SK-N-SH (cell line): ENCODE data around the gene SPRED2. TPM values are rescaled to one million over a fixed set of nuclear protein-coding genes. Genes with fewer than 3 reads are reported as not detected.

Experiments used
- CTCF ChIA-PET: fragments of 300-600, 350-600 bp; formaldehyde crosslinking; extraction: SDS; loops from one replicate; lab custom pipeline; 2021; lab: Yijun Ruan, JAX
- POLR2A ChIA-PET: fragments of 350-600 bp; sonication (Branson Sonifier 250); formaldehyde crosslinking; extraction: SDS; loops from one replicate; lab custom pipeline; 2020; ENCODE audit warnings: antibody characterized with exemption, inconsistent platforms; lab: Yijun Ruan, JAX
- DNase-seq: peaks from one replicate; pipeline ENCODE4 v3.0.0; 2012
- H2AFZ ChIP-seq: fragments of 200-600 bp; sonication (generic); 2 replicates; pipeline ENCODE4 v1.8.1; 2016; ENCODE audit warnings: antibody characterized with exemption, mild to moderate bottlenecking, low read depth
- H3F3A ChIP-seq: fragments of 200-600 bp; sonication (generic); replicated peaks from 2 replicates; pipeline ENCODE3; 2016; ENCODE audit warnings: antibody characterized with exemption, mild to moderate bottlenecking; ENCODE audit not compliant: insufficient read depth
- H3K27ac ChIP-seq, 2 experiments: fragments of 200-500 bp in 1 of 2; fragments of 200-600 bp in 1 of 2; sonication (Bioruptor generic) in 1 of 2; sonication (generic), shearing (Covaris generic) in 1 of 2; 2 replicates each; pipeline versions ENCODE4 v1.5.1 to v1.6.1; 2014 to 2016; ENCODE audit warnings: low read depth in 2 of 2, inconsistent platforms in 1 of 2, low read length in 1 of 2, mild to moderate bottlenecking in 1 of 2, mixed read lengths in 1 of 2
- H3K27me3 ChIP-seq: fragments of 200-600 bp; sonication (generic), shearing (Covaris generic); 2 replicates; pipeline ENCODE4 v1.6.1; 2016; ENCODE audit warnings: mixed run types; ENCODE audit not compliant: insufficient read depth
- H3K36me3 ChIP-seq, 2 experiments: fragments of 200-500 bp in 1 of 2; fragments of 200-600 bp in 1 of 2; sonication (Bioruptor generic) in 1 of 2; sonication (generic) in 1 of 2; replicated peaks in 1 of 2; 2 replicates each; pipeline versions ENCODE3 to v1.5.1; 2014 to 2016; ENCODE audit warnings: low read length in 1 of 2, mild to moderate bottlenecking in 1 of 2; ENCODE audit not compliant: insufficient read depth in 2 of 2, control insufficient read depth in 1 of 2
- H3K4me1 ChIP-seq, 2 experiments: fragments of 200-500 bp in 1 of 2; fragments of 200-600 bp in 1 of 2; sonication (Bioruptor generic) in 1 of 2; sonication (generic), shearing (Covaris generic) in 1 of 2; 2 replicates each; pipeline versions ENCODE4 v1.5.1 to v1.6.1; 2014 to 2016; ENCODE audit warnings: low read depth in 1 of 2, low read length in 1 of 2, mixed run types in 1 of 2; ENCODE audit not compliant: insufficient read depth in 2 of 2, control insufficient read depth in 1 of 2
- H3K4me2 ChIP-seq: fragments of 200-600 bp; sonication (generic), shearing (Covaris generic); 2 replicates; pipeline ENCODE4 v1.6.1; 2017; ENCODE audit warnings: mixed run types
- H3K4me3 ChIP-seq, 2 experiments: fragments of 200-500 bp in 1 of 2; fragments of 200-600 bp in 1 of 2; sonication (Bioruptor generic) in 1 of 2; sonication (generic), shearing (Covaris generic) in 1 of 2; 2 replicates each; pipeline versions ENCODE4 v1.5.1 to v1.8.1; 2014 to 2016; ENCODE audit warnings: low read depth in 2 of 2, inconsistent platforms in 1 of 2, low read length in 1 of 2, mild to moderate bottlenecking in 1 of 2, mixed read lengths in 1 of 2, moderate library complexity in 1 of 2
- H3K79me2 ChIP-seq: fragments of 200-600 bp; sonication (generic); 2 replicates; pipeline ENCODE4 v1.8.1; 2017; ENCODE audit warnings: mild to moderate bottlenecking; ENCODE audit not compliant: insufficient read depth
- H3K9ac ChIP-seq: fragments of 200-600 bp; sonication (generic); 2 replicates; pipeline ENCODE4 v1.6.1; 2017; ENCODE audit warnings: mixed run types
- H3K9me2 ChIP-seq: fragments of 200-600 bp; sonication (generic); 2 replicates; pipeline ENCODE4 v1.6.1; 2017; ENCODE audit warnings: mixed run types
- H3K9me3 ChIP-seq: fragments of 200-600 bp; sonication (generic); 2 replicates; pipeline ENCODE4 v1.6.1; 2017; ENCODE audit warnings: mixed run types, mild to moderate bottlenecking, moderate library complexity
- H4K20me1 ChIP-seq: fragments of 200-600 bp; sonication (generic); 2 replicates; pipeline ENCODE4 v1.6.1; 2017; ENCODE audit warnings: mild to moderate bottlenecking, mixed run types; ENCODE audit not compliant: insufficient read depth
- CHD2 ChIP-seq: fragments of 150-350 bp; IDR thresholded peaks from 2 replicates; pipeline ENCODE4 v1.6.1; 2018; ENCODE audit warnings: low read length; ENCODE audit not compliant: partially characterized antibody
- CTCF ChIP-seq: fragments of 200-600 bp; sonication (generic); IDR thresholded peaks from 2 replicates; pipeline ENCODE4 v1.6.1; 2017; ENCODE audit warnings: antibody characterized with exemption, mild to moderate bottlenecking, moderate library complexity
- EP300 ChIP-seq, 2 experiments: IDR thresholded peaks; 2 replicates each; pipeline versions ENCODE4 v1.4.0 to v1.6.1; 2012; ENCODE audit warnings: borderline replicate concordance in 1 of 2, low read depth in 1 of 2, low read length in 1 of 2
- FOSL2 ChIP-seq: IDR thresholded peaks from 2 replicates; pipeline ENCODE4 v1.4.0; 2012; ENCODE audit warnings: low read depth, mild to moderate bottlenecking, moderate library complexity, borderline replicate concordance
- FOXJ3 ChIP-seq: sonication (generic); formaldehyde crosslinking; IDR thresholded peaks from 2 replicates; pipeline ENCODE4 v1.5.1; 2020; ENCODE audit warnings: mild to moderate bottlenecking, missing genetic modification reagents
- FOXM1 ChIP-seq: IDR thresholded peaks from 2 replicates; pipeline ENCODE4 v1.4.0; 2012; ENCODE audit warnings: low read depth, mild to moderate bottlenecking
- GABPA ChIP-seq: IDR thresholded peaks from 2 replicates; pipeline ENCODE4 v1.4.0; 2012; ENCODE audit warnings: low read depth, mild to moderate bottlenecking
- GATA2 ChIP-seq: sonication (generic); formaldehyde crosslinking; IDR thresholded peaks from 2 replicates; pipeline ENCODE4 v1.5.0; 2020; ENCODE audit warnings: mild to moderate bottlenecking, missing genetic modification reagents
- IRF3 ChIP-seq: fragments of 150-350 bp; IDR thresholded peaks from 2 replicates; pipeline ENCODE4 v1.6.1; 2016; ENCODE audit warnings: mild to moderate bottlenecking, low read depth, low read length
- MAX ChIP-seq: IDR thresholded peaks from 2 replicates; pipeline ENCODE4 v1.4.0; 2012; ENCODE audit warnings: low read depth
- NFIC ChIP-seq: IDR thresholded peaks from 2 replicates; pipeline ENCODE4 v1.4.0; 2012; ENCODE audit warnings: borderline replicate concordance
- PBX3 ChIP-seq: IDR thresholded peaks from 2 replicates; pipeline ENCODE4; 2012
- POLR2AphosphoS5 ChIP-seq: IDR thresholded peaks from 2 replicates; pipeline ENCODE4 v1.6.1; 2012; ENCODE audit warnings: low read depth, low read length
- SMC3 ChIP-seq: IDR thresholded peaks from 2 replicates; pipeline ENCODE4 v1.6.1; 2012; ENCODE audit warnings: low read depth, low read length, improper control_type of control experiment
- TAF1 ChIP-seq: IDR thresholded peaks from 2 replicates; pipeline ENCODE4 v1.6.1; 2012; ENCODE audit warnings: low read depth, mild to moderate bottlenecking, low read length, moderate library complexity, borderline replicate concordance
- USF1 ChIP-seq: IDR thresholded peaks from 2 replicates; pipeline ENCODE4 v1.4.0; 2012; ENCODE audit warnings: low read depth, borderline replicate concordance
- USF2 ChIP-seq: fragments of 150-350 bp; IDR thresholded peaks from 2 replicates; pipeline ENCODE4 v1.6.1; 2017; ENCODE audit warnings: antibody characterized with exemption, low read length, low read depth, borderline replicate concordance
- WGBS: methylation state at CpG from one replicate; pipeline ENCODE4 v1.1.6; 2017; ENCODE audit warnings: low lambda C conversion rate; 5-methylcytosine and 5-hydroxymethylcytosine counted together
- polyA plus RNA-seq, 3 experiments: library from polyadenylated mRNA; depleted of rRNA; stranded (reverse); fragments of >200 nt; gene quantifications; 2 replicates each; pipeline ENCODE4 v1.2.3, GENCODE V29; 2012

Gene SPRED2
- polyA plus RNA-seq, 1 of the 3 experiments (the other 2 are of a cell fraction) = 21.9 TPM

- ChIA-PET POLR2A (no interaction called here), CTCF (no interaction called here)
- Histone ChIP-seq H3K4me1 (peaks cover 9% of the 10 kb centered on the region in 2 experiments; a peak in 2 of 4 replicates), H3K9me3 (no peaks in the 10 kb centered on the region), H3K4me2 (no peak overlapping the region), H3K79me2 (0 out of 2 replicates have a peak, but pooled peaks cover 7% of the 10 kb centered on the region), H2AFZ (no peak overlapping the region), H4K20me1 (no peaks in the 10 kb centered on the region), H3K9me2 (no peaks in the 10 kb centered on the region), H3K27ac (no peak overlapping the region), H3F3A (peaks cover 2% of the 10 kb centered on the region), H3K36me3 (no peaks in the 10 kb centered on the region), H3K4me3 (no peak overlapping the region), H3K9ac (no peak overlapping the region)
- DNase-seq = no peak
- TF ChIP-seq PBX3 (no peak), IRF3 (no peak), USF1 (no peak), CHD2 (no peak), POLR2AphosphoS5 (no peak), FOSL2 (no peak), GABPA (no peak), TAF1 (no peak), NFIC (no peak), MAX (no peak)
- TF ChIP-seq, all 33 proteins: peak for 0
- WGBS = 81% methylated on average over 5 of the region's 5 CpGs
- H3K27me3 ChIP-seq = no peaks in the 10 kb centered on the region
Measured at GRCh38 chr2:65442420-65443020, 10.1 kb upstream of the SPRED2 start.

GRCh38 chr2:65438137-65438899 is 5.9 kb upstream of the SPRED2 start:
- Histone ChIP-seq H3K4me1 (peaks cover 10 to 22% of the 10 kb centered on the region in 2 experiments; a peak in 3 of 4 replicates), H3K9me2 (no peaks in the 10 kb centered on the region), H3K4me3 (no peak overlapping the region), H3K27ac (peak overlapping the region in 1 of 2 experiments; percentile 99; a peak in 1 of 4 replicates), H4K20me1 (no peaks in the 10 kb centered on the region), H3K79me2 (peaks cover 10% of the 10 kb centered on the region), H2AFZ (no peak overlapping the region), H3K4me2 (no peak overlapping the region), H3K36me3 (no peaks in the 10 kb centered on the region), H3K9me3 (no peaks in the 10 kb centered on the region), H3F3A (peaks cover 16% of the 10 kb centered on the region), H3K9ac (no peak overlapping the region), H3K27me3 (no peaks in the 10 kb centered on the region)
- ChIA-PET CTCF (interaction anchor here (0.6 to 3.9 kb wide), 6 partner anchors 15 to 173 kb away, joined by 3 to 21 read pairs (median 3); no protein-coding TSS in a partner anchor), POLR2A (no interaction called here)
- DNase-seq = no peak
- 97% methylated on average over 2 of the region's 2 CpGs for WGBS
- TF ChIP-seq GATA2 (CRISPR knock-in tag) (no peak), CTCF (no peak), FOXJ3 (CRISPR knock-in tag) (no peak), USF2 (no peak), CHD2 (no peak), EP300 (IDR thresholded peaks at IDR 0.05; ENCODE audit: borderline replicate concordance in 1 of 2, low read depth in 1 of 2, low read length in 1 of 2) (no peak), FOXM1 (no peak), SMC3 (no peak)
